Measurements from ENCODE around the gene UBC.

The UBC gene

DNA sequence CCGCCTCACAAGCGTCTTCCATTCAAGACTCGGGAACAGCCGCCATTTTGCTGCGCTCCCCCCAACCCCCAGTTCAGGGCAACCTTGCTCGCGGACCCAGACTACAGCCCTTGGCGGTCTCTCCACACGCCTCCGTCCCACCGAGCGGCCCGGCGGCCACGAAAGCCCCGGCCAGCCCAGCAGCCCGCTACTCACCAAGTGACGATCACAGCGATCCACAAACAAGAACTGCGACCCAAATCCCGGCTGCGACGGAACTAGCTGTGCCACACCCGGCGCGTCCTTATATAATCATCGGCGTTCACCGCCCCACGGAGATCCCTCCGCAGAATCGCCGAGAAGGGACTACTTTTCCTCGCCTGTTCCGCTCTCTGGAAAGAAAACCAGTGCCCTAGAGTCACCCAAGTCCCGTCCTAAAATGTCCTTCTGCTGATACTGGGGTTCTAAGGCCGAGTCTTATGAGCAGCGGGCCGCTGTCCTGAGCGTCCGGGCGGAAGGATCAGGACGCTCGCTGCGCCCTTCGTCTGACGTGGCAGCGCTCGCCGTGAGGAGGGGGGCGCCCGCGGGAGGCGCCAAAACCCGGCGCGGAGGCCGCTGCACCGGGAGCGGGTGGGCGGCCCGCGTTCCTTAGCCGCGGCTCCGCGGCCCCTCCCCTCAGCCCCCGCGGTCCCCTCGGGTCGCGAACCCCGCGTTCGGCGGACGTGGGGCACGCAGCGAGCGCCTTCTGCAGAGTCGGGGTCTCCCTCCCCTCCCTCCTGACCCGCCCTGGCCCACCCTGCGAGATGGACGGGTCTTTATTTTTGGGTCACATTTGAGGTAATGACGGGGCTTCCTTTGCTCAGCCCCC lies at the start of gene UBC:
UBC (minus strand) TSS at position 259 of the 847 bp plus-strand sequence. CDS start 879 bp downstream, outside the sequence.
- peaks cover 65% of the 10 kb centered on the region for H3K4me1 ChIP-seq (ENCODE audit: control insufficient read depth, insufficient read depth, low read length)
- peak within 1 kb of the TSS; percentile 97 to 100 for H3K9ac ChIP-seq (ENCODE audit: low read length in 2 of 2)
- H3K4me3 ChIP-seq (ENCODE audit: low read length in 2 of 2) = peak within 1 kb of the TSS; percentile 93 to 100
- no peaks in the 10 kb centered on the region for H3K27me3 ChIP-seq (ENCODE audit: control insufficient read depth in 1 of 2, insufficient read depth in 2 of 2, low read length in 2 of 2)
- no peaks in the 10 kb centered on the region for H3K9me3 ChIP-seq (ENCODE audit: control insufficient read depth in 2 of 2, low read length in 2 of 2)
- peak within 1 kb of the TSS; percentile 100 for H3K27ac ChIP-seq (ENCODE audit: low read length)
- peaks cover 15 to 16% of the 10 kb centered on the region in 2 donors for H3K36me3 ChIP-seq (ENCODE audit: control insufficient read depth in 2 of 2, insufficient read depth in 2 of 2, low read length in 2 of 2)

- no peak overlapping the region for H3K4me3 ChIP-seq (ENCODE audit: low read length in 2 of 2)
- H3K27ac ChIP-seq (ENCODE audit: low read length) = no peak overlapping the region
- H3K4me1 ChIP-seq (ENCODE audit: control insufficient read depth, insufficient read depth, low read length) = no peaks in the 10 kb centered on the region
- peaks cover 14 to 25% of the 10 kb centered on the region in 2 donors for H3K36me3 ChIP-seq (ENCODE audit: control insufficient read depth in 2 of 2, insufficient read depth in 2 of 2, low read length in 2 of 2)
- H3K9ac ChIP-seq (ENCODE audit: low read length in 2 of 2) = no peak overlapping the region
- H3K27me3 ChIP-seq (ENCODE audit: control insufficient read depth in 1 of 2, insufficient read depth in 2 of 2, low read length in 2 of 2) = no peaks in the 10 kb centered on the region
- no peaks in the 10 kb centered on the region for H3K9me3 ChIP-seq (ENCODE audit: control insufficient read depth in 2 of 2, low read length in 2 of 2)
Measured at GRCh38 chr12:124963211-124963610, 48.8 kb upstream of the UBC start.

- Histone ChIP-seq H3K36me3 (ENCODE audit: control insufficient read depth in 2 of 2, insufficient read depth in 2 of 2, low read length in 2 of 2) (peaks cover 18 to 40% of the 10 kb centered on the region in 2 donors), H3K27me3 (ENCODE audit: control insufficient read depth in 1 of 2, insufficient read depth in 2 of 2, low read length in 2 of 2) (no peaks in the 10 kb centered on the region), H3K9ac (ENCODE audit: low read length in 2 of 2) (no peak overlapping the region), H3K4me3 (ENCODE audit: low read length in 2 of 2) (no peak overlapping the region), H3K4me1 (ENCODE audit: control insufficient read depth, insufficient read depth, low read length) (no peaks in the 10 kb centered on the region), H3K9me3 (ENCODE audit: control insufficient read depth in 2 of 2, low read length in 2 of 2) (no peaks in the 10 kb centered on the region), H3K27ac (ENCODE audit: low read length) (no peak overlapping the region)
Measured at GRCh38 chr12:124961055-124961454, 46.6 kb upstream of the UBC start.

- H3K4me3 ChIP-seq (ENCODE audit: low read length in 2 of 2) = no peak overlapping the region
- no peaks in the 10 kb centered on the region for H3K4me1 ChIP-seq (ENCODE audit: control insufficient read depth, insufficient read depth, low read length)
- H3K36me3 ChIP-seq (ENCODE audit: control insufficient read depth in 2 of 2, insufficient read depth in 2 of 2, low read length in 2 of 2) = peaks cover 30 to 40% of the 10 kb centered on the region in 2 donors
- H3K9me3 ChIP-seq (ENCODE audit: control insufficient read depth in 2 of 2, low read length in 2 of 2) = no peaks in the 10 kb centered on the region
- H3K27ac ChIP-seq (ENCODE audit: low read length) = no peak overlapping the region
- H3K9ac ChIP-seq (ENCODE audit: low read length in 2 of 2) = no peak overlapping the region
- no peaks in the 10 kb centered on the region for H3K27me3 ChIP-seq (ENCODE audit: control insufficient read depth in 1 of 2, insufficient read depth in 2 of 2, low read length in 2 of 2)
Measured at GRCh38 chr12:124956571-124956970, 42.1 kb upstream of the UBC start.

- H3K27me3 ChIP-seq (ENCODE audit: control insufficient read depth in 1 of 2, insufficient read depth in 2 of 2, low read length in 2 of 2) = no peaks in the 10 kb centered on the region
- H3K4me3 ChIP-seq (ENCODE audit: low read length in 2 of 2) = no peak overlapping the region
- H3K9ac ChIP-seq (ENCODE audit: low read length in 2 of 2) = no peak overlapping the region
- H3K36me3 ChIP-seq (ENCODE audit: control insufficient read depth in 2 of 2, insufficient read depth in 2 of 2, low read length in 2 of 2) = peaks cover 31 to 45% of the 10 kb centered on the region in 2 donors
- no peaks in the 10 kb centered on the region for H3K4me1 ChIP-seq (ENCODE audit: control insufficient read depth, insufficient read depth, low read length)
- no peaks in the 10 kb centered on the region for H3K9me3 ChIP-seq (ENCODE audit: control insufficient read depth in 2 of 2, low read length in 2 of 2)
- H3K27ac ChIP-seq (ENCODE audit: low read length) = no peak overlapping the region
Measured at GRCh38 chr12:124954771-124955170, 40.3 kb upstream of the UBC start.

GRCh38 chr12:124953689-124954405 lies 39.4 kb upstream of the UBC start:
- Histone ChIP-seq H3K4me1 (ENCODE audit: control insufficient read depth, insufficient read depth, low read length) (no peaks in the 10 kb centered on the region), H3K27me3 (ENCODE audit: control insufficient read depth in 1 of 2, insufficient read depth in 2 of 2, low read length in 2 of 2) (no peaks in the 10 kb centered on the region), H3K27ac (ENCODE audit: low read length) (no peak overlapping the region), H3K36me3 (ENCODE audit: control insufficient read depth in 2 of 2, insufficient read depth in 2 of 2, low read length in 2 of 2) (peaks cover 30 to 50% of the 10 kb centered on the region in 2 donors), H3K9ac (ENCODE audit: low read length in 2 of 2) (no peak overlapping the region), H3K9me3 (ENCODE audit: control insufficient read depth in 2 of 2, low read length in 2 of 2) (no peaks in the 10 kb centered on the region), H3K4me3 (ENCODE audit: low read length in 2 of 2) (no peak overlapping the region)

GRCh38 chr12:124952801-124953200 lies 38.4 kb upstream of the UBC start:
- Histone ChIP-seq H3K4me3 (ENCODE audit: low read length in 2 of 2) (no peak overlapping the region), H3K9me3 (ENCODE audit: control insufficient read depth in 2 of 2, low read length in 2 of 2) (no peaks in the 10 kb centered on the region), H3K27ac (ENCODE audit: low read length) (no peak overlapping the region), H3K9ac (ENCODE audit: low read length in 2 of 2) (no peak overlapping the region), H3K36me3 (ENCODE audit: control insufficient read depth in 2 of 2, insufficient read depth in 2 of 2, low read length in 2 of 2) (peaks cover 24 to 48% of the 10 kb centered on the region in 2 donors), H3K27me3 (ENCODE audit: control insufficient read depth in 1 of 2, insufficient read depth in 2 of 2, low read length in 2 of 2) (no peaks in the 10 kb centered on the region), H3K4me1 (ENCODE audit: control insufficient read depth, insufficient read depth, low read length) (no peaks in the 10 kb centered on the region)

GRCh38 chr12:124952295-124952694 lies 37.8 kb upstream of the UBC start:
- Histone ChIP-seq H3K27ac (ENCODE audit: low read length) (no peak overlapping the region), H3K36me3 (ENCODE audit: control insufficient read depth in 2 of 2, insufficient read depth in 2 of 2, low read length in 2 of 2) (peaks cover 22 to 52% of the 10 kb centered on the region in 2 donors), H3K9ac (ENCODE audit: low read length in 2 of 2) (no peak overlapping the region), H3K27me3 (ENCODE audit: control insufficient read depth in 1 of 2, insufficient read depth in 2 of 2, low read length in 2 of 2) (no peaks in the 10 kb centered on the region), H3K4me3 (ENCODE audit: low read length in 2 of 2) (no peak overlapping the region), H3K4me1 (ENCODE audit: control insufficient read depth, insufficient read depth, low read length) (no peaks in the 10 kb centered on the region), H3K9me3 (ENCODE audit: control insufficient read depth in 2 of 2, low read length in 2 of 2) (no peaks in the 10 kb centered on the region)

DNA sequence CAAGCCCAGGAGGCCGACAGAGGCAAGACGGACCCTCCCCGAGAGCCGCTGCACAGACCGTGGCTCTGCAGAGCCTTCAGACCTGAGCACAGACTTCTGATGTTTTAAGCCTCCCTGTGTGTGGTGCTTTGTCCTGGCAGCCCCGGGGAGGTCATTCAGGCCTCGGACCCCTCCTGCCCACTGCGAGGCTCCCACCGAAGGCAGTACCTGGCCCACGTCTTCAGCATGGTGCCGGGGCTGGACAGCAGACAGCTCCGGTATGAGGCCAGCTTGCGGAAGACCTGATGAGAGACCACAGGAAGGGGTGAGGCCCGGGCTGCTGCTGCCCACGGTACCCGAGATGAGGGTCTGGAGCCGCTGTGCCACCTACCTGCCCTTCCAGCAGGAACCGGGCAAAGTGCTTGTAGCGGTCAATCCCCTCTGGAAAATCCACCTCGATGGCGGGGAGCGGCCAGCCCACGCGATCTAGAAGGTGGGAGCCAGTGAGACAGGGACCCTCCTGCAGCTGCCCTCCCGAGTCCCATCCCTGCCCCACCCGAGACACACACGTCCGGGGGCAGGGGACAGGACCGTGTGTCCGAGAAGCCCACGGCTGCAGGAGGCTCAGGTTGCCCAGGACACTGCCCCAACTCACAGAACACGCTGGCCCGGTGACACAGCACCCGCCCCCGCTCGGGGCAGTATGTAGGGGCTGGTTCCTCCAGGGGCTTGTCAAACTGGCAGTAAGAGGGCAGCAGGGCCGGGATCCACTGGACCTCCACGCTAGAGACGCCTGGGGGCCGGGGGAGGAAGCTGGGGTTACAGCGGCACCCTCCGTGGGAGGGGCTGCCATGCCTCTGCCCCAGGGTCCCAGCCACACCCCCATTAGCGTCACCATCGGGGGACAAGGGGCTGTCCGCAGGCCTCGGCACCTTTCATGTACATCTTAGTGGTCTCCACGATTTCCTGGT lies 35.6 kb upstream of the UBC start:
- Histone ChIP-seq H3K27me3 (ENCODE audit: control insufficient read depth in 1 of 2, insufficient read depth in 2 of 2, low read length in 2 of 2) (no peaks in the 10 kb centered on the region), H3K36me3 (ENCODE audit: control insufficient read depth in 2 of 2, insufficient read depth in 2 of 2, low read length in 2 of 2) (peaks cover 16 to 40% of the 10 kb centered on the region in 2 donors), H3K4me1 (ENCODE audit: control insufficient read depth, insufficient read depth, low read length) (no peaks in the 10 kb centered on the region), H3K9me3 (ENCODE audit: control insufficient read depth in 2 of 2, low read length in 2 of 2) (no peaks in the 10 kb centered on the region), H3K27ac (ENCODE audit: low read length) (no peak overlapping the region), H3K4me3 (ENCODE audit: low read length in 2 of 2) (no peak overlapping the region), H3K9ac (ENCODE audit: low read length in 2 of 2) (no peak overlapping the region)

DNA sequence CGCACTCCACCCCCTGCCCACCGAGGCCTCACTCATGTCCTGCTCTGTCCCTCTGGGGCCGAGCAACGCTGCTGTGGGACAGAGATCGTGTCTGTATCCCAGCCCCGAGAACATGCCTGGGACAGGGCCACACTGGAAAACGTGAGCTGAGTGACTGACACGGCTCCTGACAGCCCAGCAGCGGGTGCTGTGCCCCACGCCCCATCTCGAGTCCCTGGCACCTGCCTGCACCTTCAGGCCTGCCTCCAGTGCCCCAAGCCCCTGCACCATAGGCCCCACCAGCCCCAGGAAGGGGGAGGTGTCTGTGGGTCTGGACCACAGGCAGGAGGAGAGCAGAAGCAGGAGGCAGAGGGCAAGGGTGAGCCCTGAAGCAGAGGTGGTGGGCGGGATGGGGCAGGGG lies 34.6 kb upstream of the UBC start:
- Histone ChIP-seq H3K9me3 (ENCODE audit: control insufficient read depth in 2 of 2, low read length in 2 of 2) (no peaks in the 10 kb centered on the region), H3K9ac (ENCODE audit: low read length in 2 of 2) (no peak overlapping the region), H3K4me1 (ENCODE audit: control insufficient read depth, insufficient read depth, low read length) (no peaks in the 10 kb centered on the region), H3K27ac (ENCODE audit: low read length) (no peak overlapping the region), H3K4me3 (ENCODE audit: low read length in 2 of 2) (no peak overlapping the region), H3K27me3 (ENCODE audit: control insufficient read depth in 1 of 2, insufficient read depth in 2 of 2, low read length in 2 of 2) (no peaks in the 10 kb centered on the region), H3K36me3 (ENCODE audit: control insufficient read depth in 2 of 2, insufficient read depth in 2 of 2, low read length in 2 of 2) (peaks cover 12 to 36% of the 10 kb centered on the region in 2 donors)

All from stomach smooth muscle (tissue), 2 donors.